Measurements from ENCODE around the gene PPP2R2C.

DNA sequence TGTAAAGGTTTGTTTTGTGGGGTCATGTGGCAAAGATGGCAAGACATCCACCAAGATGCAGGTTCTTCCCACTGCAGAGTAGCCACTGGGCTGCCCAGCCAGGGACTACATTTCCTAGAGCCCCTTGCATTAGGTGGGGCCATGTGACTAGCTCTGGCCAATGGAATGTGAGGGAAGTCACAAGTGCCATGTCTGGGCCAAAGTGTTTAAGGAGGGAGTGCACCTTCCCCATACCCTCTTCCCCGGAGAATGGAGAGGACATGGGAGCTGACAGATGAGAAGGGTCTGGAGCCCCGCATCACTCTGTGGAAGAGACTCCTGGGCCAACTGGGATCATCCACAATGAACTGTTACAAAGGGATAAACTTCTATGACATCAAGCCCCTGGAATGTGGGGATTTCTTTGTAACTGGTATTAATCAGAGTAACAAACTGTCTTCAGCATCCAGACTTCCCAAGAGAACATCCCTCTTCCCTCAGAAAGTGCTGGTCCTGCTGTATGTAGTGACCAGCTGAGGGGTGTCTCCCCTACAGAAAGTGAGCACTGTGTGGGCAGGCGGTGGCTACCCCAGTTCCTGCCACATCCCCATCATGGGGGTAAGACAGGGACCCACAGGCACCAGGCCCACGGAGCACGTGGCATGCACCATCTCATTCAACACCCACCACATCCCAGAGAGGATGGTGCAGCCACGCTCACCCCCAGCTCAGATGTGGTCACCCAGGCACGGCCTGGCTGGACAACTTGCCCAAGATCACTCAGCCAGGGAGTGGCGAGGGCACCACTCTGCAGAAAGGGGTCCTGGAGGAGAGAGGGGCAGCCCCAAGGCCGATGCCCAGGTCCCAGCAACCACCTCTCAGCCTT is 10.9 kb downstream of the PPP2R2C start:
- TF ChIP-seq POLR2A (IDR thresholded peaks at IDR 0.05; ENCODE audit: low read depth, low read length) (no peak), SPI1 (IDR thresholded peaks at IDR 0.05; ENCODE audit: low read depth, low read length) (no peak), TAF1 (IDR thresholded peaks at IDR 0.05; ENCODE audit: low read depth, low read length) (no peak), POLR2AphosphoS5 (IDR thresholded peaks at IDR 0.05; ENCODE audit: low read depth, low read length) (no peak), POU2F2 (IDR thresholded peaks at IDR 0.05; ENCODE audit: low read depth, low read length) (no peak)
